HepG2 (cell line): ENCODE data around the gene MMGT1. TPM values are rescaled to one million over a fixed set of nuclear protein-coding genes. Genes with fewer than 3 reads are reported as not detected.

Experiments used
- HBP1 ChIP-seq: IDR thresholded peaks from 2 replicates; pipeline ENCODE4 v1.6.1; 2016; ENCODE audit warnings: low read depth, control low read depth
- IRX3 ChIP-seq: sonication (generic); formaldehyde crosslinking; IDR thresholded peaks from 2 replicates; pipeline ENCODE4 v1.8.1; 2023; ENCODE audit warnings: mild to moderate bottlenecking, low read depth, missing genetic modification reagents, borderline replicate concordance
- KDM2A ChIP-seq: sonication (generic); formaldehyde crosslinking; IDR thresholded peaks from 2 replicates; pipeline ENCODE4 v1.4.0; 2020; ENCODE audit warnings: low read depth, missing genetic modification reagents, borderline replicate concordance
- MAZ ChIP-seq, 2 experiments: sonication (generic) in 1 of 2; formaldehyde crosslinking in 1 of 2; IDR thresholded peaks; 2 replicates each; pipeline versions ENCODE4 v1.5.0 to v1.6.1; 2012 to 2020; ENCODE audit warnings: low read depth in 2 of 2, mild to moderate bottlenecking in 2 of 2, borderline replicate concordance in 1 of 2, improper control_type of control experiment in 1 of 2, low read length in 1 of 2, missing genetic modification reagents in 1 of 2, moderate library complexity in 1 of 2
- MYC ChIP-seq: sonication (generic); formaldehyde crosslinking; IDR thresholded peaks from 2 replicates; pipeline ENCODE4 v1.9.0; 2021; ENCODE audit warnings: missing genetic modification reagents, borderline replicate concordance
- NCOA2 ChIP-seq: sonication (generic); formaldehyde crosslinking; IDR thresholded peaks from 2 replicates; pipeline ENCODE4 v1.8.0; 2022; ENCODE audit warnings: inconsistent platforms
- PHB2 ChIP-seq: fragments of 450-650 bp; IDR thresholded peaks from 2 replicates; pipeline ENCODE4 v1.6.1; 2018; ENCODE audit not compliant: partially characterized antibody
- POLR2AphosphoS2 ChIP-seq: IDR thresholded peaks from 2 replicates; pipeline ENCODE4 v1.6.1; 2011; ENCODE audit warnings: low read depth, low read length, improper control_type of control experiment
- POLR2AphosphoS5 ChIP-seq: IDR thresholded peaks from 2 replicates; pipeline ENCODE4 v1.6.1; 2012; ENCODE audit warnings: low read depth, low read length
- POLR2G ChIP-seq: fragments of 200-400 bp; formaldehyde crosslinking; IDR thresholded peaks from 2 replicates; pipeline ENCODE4 v1.6.1; 2018; ENCODE audit warnings: mild to moderate bottlenecking, low read depth, low read length, moderate library complexity
- RBFOX2 ChIP-seq: fragments of 200-400 bp; formaldehyde crosslinking; IDR thresholded peaks from 2 replicates; pipeline ENCODE4 v1.6.1; 2017; ENCODE audit warnings: low read depth, mild to moderate bottlenecking, low read length
- SNAPC2 ChIP-seq: sonication (generic); formaldehyde crosslinking; IDR thresholded peaks from 2 replicates; pipeline ENCODE4 v1.8.1; 2022; ENCODE audit warnings: mild to moderate bottlenecking, missing genetic modification reagents
- TFE3 ChIP-seq: IDR thresholded peaks from 2 replicates; pipeline ENCODE4 v1.6.1; 2016
- YEATS4 ChIP-seq: sonication (generic); formaldehyde crosslinking; IDR thresholded peaks from 2 replicates; pipeline ENCODE4 v1.4.0; 2020; ENCODE audit warnings: missing genetic modification reagents, borderline replicate concordance
- YY1 ChIP-seq: IDR thresholded peaks from 2 replicates; pipeline ENCODE4 v1.6.1; 2011; ENCODE audit warnings: low read length, low read depth, moderate library complexity, mild to moderate bottlenecking; ENCODE audit not compliant: insufficient read depth, insufficient replicate concordance
- ZBTB7A ChIP-seq: sonication (generic); formaldehyde crosslinking; IDR thresholded peaks from 2 replicates; pipeline ENCODE4 v1.8.0; 2022; ENCODE audit warnings: mild to moderate bottlenecking, missing genetic modification reagents
- ZNF512B ChIP-seq: sonication (generic); formaldehyde crosslinking; IDR thresholded peaks from 2 replicates; pipeline ENCODE4 v1.5.1; 2020; ENCODE audit warnings: missing genetic modification reagents, mild to moderate bottlenecking, borderline replicate concordance
- ZNF747 ChIP-seq: sonication (generic); formaldehyde crosslinking; IDR thresholded peaks from 2 replicates; pipeline ENCODE4 v1.8.1; 2023; ENCODE audit warnings: missing genetic modification reagents, mild to moderate bottlenecking, borderline replicate concordance
- ZNF792 ChIP-seq: IDR thresholded peaks from 2 replicates; pipeline ENCODE4 v1.6.1; 2016
- ZNF816 ChIP-seq: sonication (generic); formaldehyde crosslinking; IDR thresholded peaks from 2 replicates; pipeline ENCODE4 v1.8.0; 2022; ENCODE audit warnings: missing genetic modification reagents, mild to moderate bottlenecking, borderline replicate concordance
- ZNF850 ChIP-seq: sonication (generic); formaldehyde crosslinking; conservative IDR thresholded peaks from 2 replicates; pipeline ENCODE4 v1.9.0; 2021; ENCODE audit warnings: mild to moderate bottlenecking, missing genetic modification reagents
- polyA plus RNA-seq, 8 experiments: library from polyadenylated mRNA; depleted of rRNA in 3 of 8; stranded (reverse) in 7 of 8; unstranded in 1 of 8; fragments of >200 nt; fragmentation: Illumina TruSeq in 4 of 8; extraction: Trizol in 4 of 8; gene quantifications; 2 replicates each; pipeline versions ENCODE4 v1.2.1 to v1.2.3, GENCODE V29; 2011 to 2016; ENCODE audit warnings: low read depth in 4 of 8, missing spikeins in 1 of 8, mixed read lengths in 1 of 8; ENCODE audit not compliant: insufficient read depth in 1 of 8
- total RNA-seq, 5 experiments: library from RNA; depleted of rRNA; stranded (reverse); fragments of >200 nt; fragmentation: Illumina TruSeq; extraction: Trizol; gene quantifications; 2 replicates each; pipeline ENCODE4 v1.2.3, GENCODE V29; 2016; ENCODE audit warnings: low read depth in 1 of 5
- TF ChIP-seq, protein P1 (sequence below): sonication (generic); formaldehyde crosslinking; IDR thresholded peaks from 2 replicates; pipeline ENCODE4 v1.4.0; 2020; ENCODE audit warnings: low read depth, mild to moderate bottlenecking, missing genetic modification reagents

Gene MMGT1
- total and polyA plus RNA-seq, 2 of the 13 experiments (the other 11 are each of a cell fraction or from before 2014, with no cell fraction given) = 7.5 to 8.8 TPM

DNA sequence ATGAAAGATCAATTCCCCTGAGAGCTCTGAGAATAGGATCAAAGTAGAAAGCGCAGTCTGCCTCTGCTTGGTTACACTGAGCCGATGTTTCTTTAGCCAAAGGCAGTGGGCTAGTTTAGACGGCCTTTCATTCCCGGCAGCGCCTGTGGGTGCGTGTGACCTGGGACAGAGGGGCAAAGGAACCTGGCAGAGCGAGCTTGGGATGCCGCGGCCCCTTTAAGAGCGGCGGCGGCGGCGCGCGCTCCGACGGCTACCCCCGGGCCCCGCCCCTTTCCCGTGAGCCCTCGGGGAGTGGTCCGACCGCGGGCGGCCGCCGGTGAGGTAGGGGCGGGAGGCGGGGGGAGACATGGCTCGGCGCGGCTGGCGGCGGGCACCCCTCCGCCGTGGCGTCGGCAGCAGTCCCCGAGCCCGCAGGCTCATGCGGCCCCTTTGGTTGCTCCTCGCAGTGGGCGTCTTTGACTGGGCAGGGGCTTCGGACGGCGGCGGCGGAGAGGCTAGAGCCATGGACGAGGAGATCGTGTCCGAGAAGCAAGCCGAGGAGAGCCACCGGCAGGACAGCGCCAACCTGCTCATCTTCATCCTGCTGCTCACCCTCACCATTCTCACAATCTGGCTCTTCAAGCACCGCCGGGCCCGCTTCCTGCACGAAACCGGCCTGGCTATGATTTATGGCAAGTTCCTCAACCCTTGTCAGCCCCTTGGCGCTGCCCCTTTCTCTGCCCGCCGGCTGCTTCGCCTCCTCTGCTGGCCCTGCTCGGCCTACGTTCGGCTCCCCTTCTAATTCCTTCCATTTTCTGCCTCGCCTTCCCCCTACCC is 11.6 kb upstream of the MMGT1 start, which contains the start of gene SLC9A6 (continued):
- TF ChIP-seq ZNF816 (no peak), HBP1 (CRISPR knock-in tag) (no peak), POLR2AphosphoS5 (0 out of 2 replicates have a peak, but pooled peaks have one; percentile 29), IRX3 (CRISPR knock-in tag) (no peak), YEATS4 (CRISPR knock-in tag) (0 out of 2 replicates have a peak, but pooled peaks have one; percentile 44), POLR2G (peak; percentile 28; the same call in 1 of the 2 replicates), TFE3 (CRISPR knock-in tag) (no peak), PHB2 (no peak), ZNF747 (CRISPR knock-in tag) (no peak), SNAPC2 (no peak), MAZ (IDR thresholded peaks at IDR 0.05; ENCODE audit: borderline replicate concordance, low read depth, low read length) (no peak), MAZ (CRISPR knock-in tag; IDR thresholded peaks at IDR 0.05; ENCODE audit: low read depth) (peak; percentile 66), ZNF850 (CRISPR knock-in tag) (no peak), ZNF512B (CRISPR knock-in tag) (no peak), NCOA2 (CRISPR knock-in tag) (no peak), YY1 (peak; percentile 36), ZNF792 (no peak), ZBTB7A (no peak), POLR2AphosphoS2 (no peak), RBFOX2 (peak; percentile 17; the same call in 1 of the 2 replicates), KDM2A (CRISPR knock-in tag) (peak; percentile 21; the same call in 1 of the 2 replicates), MYC (CRISPR knock-in tag) (0 out of 2 replicates have a peak, but pooled peaks have one; percentile 27)
- TF ChIP-seq, protein P1, sequence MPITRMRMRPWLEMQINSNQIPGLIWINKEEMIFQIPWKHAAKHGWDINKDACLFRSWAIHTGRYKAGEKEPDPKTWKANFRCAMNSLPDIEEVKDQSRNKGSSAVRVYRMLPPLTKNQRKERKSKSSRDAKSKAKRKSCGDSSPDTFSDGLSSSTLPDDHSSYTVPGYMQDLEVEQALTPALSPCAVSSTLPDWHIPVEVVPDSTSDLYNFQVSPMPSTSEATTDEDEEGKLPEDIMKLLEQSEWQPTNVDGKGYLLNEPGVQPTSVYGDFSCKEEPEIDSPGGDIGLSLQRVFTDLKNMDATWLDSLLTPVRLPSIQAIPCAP (CRISPR knock-in tag) = no peak
